HFFc6 (cell line): Measurements from ENCODE around the gene THNSL1. TPM values are rescaled to one million over a fixed set of nuclear protein-coding genes. Genes with fewer than 3 reads are reported as not detected.
A peak's percentile ranks its signal among the peaks of the same experiment; 100 is the strongest.
"Not testable (repeated sequence)": the region's sequence is repeated elsewhere in the genome, so short reads cannot be mapped to it uniquely, and the experiment has no call there.

Experiments
- DNase-seq: peaks from one replicate; pipeline ENCODE4 v3.0.0-alpha.2; 2018
- H3K27ac Mint-ChIP-seq: 2 replicates; pipeline ENCODE4 v1.8.0; 2020; ENCODE audit warnings: mild to moderate bottlenecking, mixed read lengths
- H3K27me3 Mint-ChIP-seq: 2 replicates; pipeline ENCODE4 v1.8.0; 2021; ENCODE audit warnings: mild to moderate bottlenecking, moderate library complexity, mixed read lengths; ENCODE audit not compliant: insufficient read depth
- H3K36me3 Mint-ChIP-seq: 2 replicates; pipeline ENCODE4 v1.8.0; 2021; ENCODE audit warnings: low read depth, mixed read lengths
- H3K4me1 Mint-ChIP-seq: 2 replicates; pipeline ENCODE4 v1.8.0; 2020; ENCODE audit warnings: low read depth, mixed read lengths
- H3K4me3 Mint-ChIP-seq: 2 replicates; pipeline ENCODE4 v1.8.0; 2020; ENCODE audit warnings: mild to moderate bottlenecking, moderate library complexity, mixed read lengths
- H3K9me3 Mint-ChIP-seq: 2 replicates; pipeline ENCODE4 v1.8.0; 2020; ENCODE audit warnings: mild to moderate bottlenecking, mixed read lengths
- long read RNA-seq: library from polyadenylated mRNA; unstranded; transcript quantifications from one replicate; pipeline ENCODE4 v2.0.0, GENCODE V29; 2019
- total RNA-seq, 6 experiments: library from RNA; stranded (reverse); fragmentation: NEBNext Ultra II Directional; extraction: Animal tissue kit (Norgen Biotek cat#: 25700); gene quantifications; 2 replicates in 1 of 6; 3 replicates in 5 of 6; pipeline ENCODE4 v1.2.3, GENCODE V29; 2021
- TF ChIP-seq, protein P1 (sequence below): fragments of 200-600 bp; sonication (generic); IDR thresholded peaks from 2 replicates; pipeline ENCODE4 v1.5.0; 2021; ENCODE audit warnings: antibody characterized with exemption, mild to moderate bottlenecking

The THNSL1 gene
- total RNA-seq, result 1 to 10 TPM; 2.8 to 4.4 (median 3.6) TPM
- long read RNA-seq, transcript THNSL1-201 (3 exons, 3,691 nt), result major isoform, 7 of 11 reads
- long read RNA-seq, partial matches to known transcripts, result 1 of 11 reads
- long read RNA-seq, other reads (novel, unspliced or antisense), result 2 of 11 reads

- peaks cover 31% of the 10 kb centered on the region for H3K4me1 Mint-ChIP-seq
- H3K9me3 Mint-ChIP-seq, result no peaks in the 10 kb centered on the region
- H3K4me3 Mint-ChIP-seq, result peak within 1 kb of the TSS; percentile 91
- no peaks in the 10 kb centered on the region; the same call in 1 of the 2 replicates for H3K36me3 Mint-ChIP-seq
- DNase-seq, result peak; percentile 99
- TF ChIP-seq, protein P1, sequence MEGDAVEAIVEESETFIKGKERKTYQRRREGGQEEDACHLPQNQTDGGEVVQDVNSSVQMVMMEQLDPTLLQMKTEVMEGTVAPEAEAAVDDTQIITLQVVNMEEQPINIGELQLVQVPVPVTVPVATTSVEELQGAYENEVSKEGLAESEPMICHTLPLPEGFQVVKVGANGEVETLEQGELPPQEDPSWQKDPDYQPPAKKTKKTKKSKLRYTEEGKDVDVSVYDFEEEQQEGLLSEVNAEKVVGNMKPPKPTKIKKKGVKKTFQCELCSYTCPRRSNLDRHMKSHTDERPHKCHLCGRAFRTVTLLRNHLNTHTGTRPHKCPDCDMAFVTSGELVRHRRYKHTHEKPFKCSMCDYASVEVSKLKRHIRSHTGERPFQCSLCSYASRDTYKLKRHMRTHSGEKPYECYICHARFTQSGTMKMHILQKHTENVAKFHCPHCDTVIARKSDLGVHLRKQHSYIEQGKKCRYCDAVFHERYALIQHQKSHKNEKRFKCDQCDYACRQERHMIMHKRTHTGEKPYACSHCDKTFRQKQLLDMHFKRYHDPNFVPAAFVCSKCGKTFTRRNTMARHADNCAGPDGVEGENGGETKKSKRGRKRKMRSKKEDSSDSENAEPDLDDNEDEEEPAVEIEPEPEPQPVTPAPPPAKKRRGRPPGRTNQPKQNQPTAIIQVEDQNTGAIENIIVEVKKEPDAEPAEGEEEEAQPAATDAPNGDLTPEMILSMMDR, result no peak
- H3K27ac Mint-ChIP-seq, result peak within 1 kb of the TSS; percentile 92
- no peaks in the 10 kb centered on the region for H3K27me3 Mint-ChIP-seq
Observed at GRCh38 chr10:25016376-25017153, at the start of gene THNSL1. Gene THNSL1 (plus strand): TSS chr10:25016612. CDS start chr10:25023224, 6,612 bp downstream.

- no peak overlapping the region for H3K4me3 Mint-ChIP-seq
- TF ChIP-seq, protein P1, result no peak
- no peak for DNase-seq
- peaks cover 2% of the 10 kb centered on the region for H3K27me3 Mint-ChIP-seq
- H3K27ac Mint-ChIP-seq, result no peak overlapping the region
- H3K4me1 Mint-ChIP-seq, result peaks cover 18% of the 10 kb centered on the region
- no peaks in the 10 kb centered on the region for H3K36me3 Mint-ChIP-seq
- H3K9me3 Mint-ChIP-seq, result no peaks in the 10 kb centered on the region
Observed at GRCh38 chr10:24966962-24967481, 49.4 kb upstream of the THNSL1 start.

- no peak for DNase-seq
- peaks cover 2% of the 10 kb centered on the region for H3K27me3 Mint-ChIP-seq
- no peaks in the 10 kb centered on the region for H3K9me3 Mint-ChIP-seq
- H3K27ac Mint-ChIP-seq, result no peak overlapping the region
- no peak overlapping the region for H3K4me3 Mint-ChIP-seq
- H3K4me1 Mint-ChIP-seq, result peaks cover 8% of the 10 kb centered on the region
- H3K36me3 Mint-ChIP-seq, result no peaks in the 10 kb centered on the region
- TF ChIP-seq, protein P1, result no peak
Observed at GRCh38 chr10:24968349-24968748, 48.1 kb upstream of the THNSL1 start.

DNA sequence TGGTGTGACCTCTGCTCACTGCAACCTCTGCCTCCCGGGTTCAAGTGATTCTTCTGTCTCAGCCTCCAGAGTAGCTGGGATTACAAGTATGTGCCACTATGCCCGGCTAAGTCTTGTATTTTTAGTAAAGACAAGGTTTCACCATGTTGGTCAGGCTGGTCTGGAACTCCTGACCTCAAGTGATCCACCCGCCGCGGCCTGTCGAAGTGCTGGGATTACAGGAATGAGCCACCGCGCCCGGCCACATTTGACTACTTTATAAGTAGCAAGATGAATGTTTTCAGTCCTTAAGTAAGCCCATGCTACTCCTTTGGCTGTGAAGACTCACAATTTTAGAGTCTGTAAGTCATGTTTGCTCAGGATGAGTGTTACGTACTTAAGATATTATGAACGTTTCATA is 47.5 kb upstream of the THNSL1 start:
- not testable (repeated sequence) for H3K9me3 Mint-ChIP-seq, H3K27ac Mint-ChIP-seq

DNA sequence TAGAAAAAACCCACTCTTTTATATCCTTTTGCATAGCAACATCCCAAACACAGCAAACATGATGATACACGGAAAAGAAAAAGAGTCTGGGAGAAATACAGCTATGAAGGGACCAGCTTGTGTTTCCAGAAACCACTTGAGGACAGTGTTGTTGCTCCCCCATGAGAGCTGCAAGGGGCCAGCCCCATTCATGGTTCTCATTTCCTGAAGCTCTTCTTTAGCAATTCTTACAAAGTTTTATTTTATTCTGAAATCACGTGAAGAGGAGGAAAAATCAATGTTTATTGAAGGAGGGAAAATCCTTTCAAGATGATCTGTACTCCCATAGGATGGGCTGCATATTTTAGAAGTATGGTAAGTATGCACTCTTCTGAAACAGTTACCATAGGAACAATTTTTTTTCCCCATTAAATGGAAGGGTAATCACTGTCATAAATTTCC is 46.6 kb upstream of the THNSL1 start:
- no peaks in the 10 kb centered on the region for H3K9me3 Mint-ChIP-seq
- H3K36me3 Mint-ChIP-seq, result no peaks in the 10 kb centered on the region
- H3K27me3 Mint-ChIP-seq, result peaks cover 2% of the 10 kb centered on the region; the same call in 1 of the 2 replicates
- DNase-seq, result no peak
- TF ChIP-seq, protein P1, result no peak
- no peak overlapping the region for H3K4me3 Mint-ChIP-seq
- H3K27ac Mint-ChIP-seq, result no peak overlapping the region
- H3K4me1 Mint-ChIP-seq, result peaks cover 10% of the 10 kb centered on the region

More for the DNA sequence above, 47.5 kb upstream of the THNSL1 start:
- not testable (repeated sequence) for H3K4me3 Mint-ChIP-seq, DNase-seq, H3K36me3 Mint-ChIP-seq, H3K4me1 Mint-ChIP-seq, H3K27me3 Mint-ChIP-seq

DNA sequence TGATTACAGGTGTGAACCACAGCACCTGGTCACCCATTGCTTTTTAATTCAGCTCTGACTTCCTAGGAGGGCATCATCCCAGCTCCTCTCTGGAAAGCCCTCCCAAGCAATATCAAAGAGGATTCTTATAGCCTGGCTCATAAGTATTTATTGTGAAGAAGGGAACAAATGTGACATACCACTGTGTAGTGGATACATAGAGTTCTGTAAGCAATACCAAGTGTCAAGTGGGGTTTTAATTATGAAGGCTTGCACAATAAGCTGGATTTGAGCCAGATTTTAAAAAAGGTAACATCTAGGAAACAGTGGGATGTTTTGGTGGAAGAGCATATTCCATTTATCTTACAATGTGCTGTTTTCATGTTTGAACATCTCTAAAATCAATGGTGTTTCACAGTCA is 45.0 kb upstream of the THNSL1 start:
- H3K27me3 Mint-ChIP-seq, result peaks cover 3% of the 10 kb centered on the region
- TF ChIP-seq, protein P1, result no peak
- H3K4me3 Mint-ChIP-seq, result no peak overlapping the region
- H3K27ac Mint-ChIP-seq, result no peak overlapping the region
- no peak for DNase-seq
- H3K36me3 Mint-ChIP-seq, result no peaks in the 10 kb centered on the region
- no peaks in the 10 kb centered on the region for H3K9me3 Mint-ChIP-seq
- H3K4me1 Mint-ChIP-seq, result peaks cover 20% of the 10 kb centered on the region
